ENCODE data around the gene KIF5A.

GRCh38 chr12:57623385-57623784 lies 73.5 kb downstream of the KIF5A start:
- TF ChIP-seq POLR2A (IDR thresholded peaks at IDR 0.05; ENCODE audit: extremely low read depth, insufficient read length): no peak
- no peak for TF ChIP-seq CTCF (IDR thresholded peaks at IDR 0.05; ENCODE audit: low read depth, low read length)
